HG03378 (cell line): ENCODE measurements around the gene CHD9NB.

Experiments used
- ATAC-seq: cut with Tn5 transposase; IDR thresholded peaks from one replicate; pipeline ENCODE4 v1.9.1; 2021; ENCODE audit warnings: mild to moderate bottlenecking, moderate library complexity; ENCODE audit not compliant: unreplicated experiment

Gene CHD9NB

GRCh38 chr16:53035176-53035942, 17.3 kb downstream of the CHD9NB start:
- ATAC-seq, result no peak

GRCh38 chr16:53034306-53034705, 18.4 kb downstream of the CHD9NB start:
- no peak for ATAC-seq

DNA sequence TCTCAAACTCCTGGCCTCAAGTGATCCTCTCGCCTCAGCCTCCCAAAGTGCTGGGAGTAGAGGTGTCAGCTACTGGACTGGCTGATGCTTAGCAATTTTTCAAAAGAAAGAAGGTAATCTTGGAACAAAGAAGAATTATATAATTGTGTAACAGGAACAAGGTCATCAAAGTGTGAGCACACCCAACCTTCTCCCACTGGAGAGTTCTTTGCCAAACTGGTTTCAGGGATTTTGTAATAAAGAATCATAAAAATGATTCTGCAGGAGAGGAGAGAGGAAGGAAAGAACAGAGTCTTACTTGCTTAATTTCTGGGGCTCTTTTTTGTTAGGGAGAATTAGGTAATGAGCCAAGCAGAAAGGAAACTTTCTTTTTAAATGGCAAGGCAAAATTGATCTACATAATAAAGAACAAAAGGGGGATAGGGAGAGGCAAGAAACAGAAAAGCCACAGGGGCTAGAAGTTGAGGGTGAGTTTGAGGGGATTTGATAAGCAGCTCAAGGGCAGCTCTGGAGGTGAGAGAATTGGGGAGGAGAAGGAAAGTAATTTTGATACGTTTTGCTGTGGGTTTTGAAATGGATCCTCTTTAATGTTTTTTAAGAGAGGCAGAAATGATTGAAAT, 21.3 kb downstream of the CHD9NB start:
- ATAC-seq, result no peak

DNA sequence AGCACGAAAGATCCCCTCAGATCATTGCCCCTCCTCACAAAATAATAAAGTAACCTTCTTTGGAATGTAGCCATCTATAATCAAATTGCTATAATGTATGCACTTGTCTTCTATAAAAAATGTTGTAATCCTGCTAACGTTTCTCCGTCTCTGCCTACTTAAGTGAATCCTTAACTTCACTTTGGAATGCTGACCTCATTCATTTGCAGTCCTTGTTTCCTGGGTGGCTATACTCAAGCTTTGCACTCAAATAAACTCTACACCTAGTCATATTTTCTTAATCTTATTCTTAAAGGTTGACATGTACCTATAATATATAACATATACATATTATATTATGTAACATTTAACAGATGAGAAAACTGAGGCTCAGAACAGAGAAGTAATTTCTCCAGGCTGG, 22.7 kb downstream of the CHD9NB start:
- no peak for ATAC-seq

- ATAC-seq, result peak; percentile 48
These were observed 28.7 kb downstream of the CHD9NB start for GRCh38 chr16:53024045-53024444.

DNA sequence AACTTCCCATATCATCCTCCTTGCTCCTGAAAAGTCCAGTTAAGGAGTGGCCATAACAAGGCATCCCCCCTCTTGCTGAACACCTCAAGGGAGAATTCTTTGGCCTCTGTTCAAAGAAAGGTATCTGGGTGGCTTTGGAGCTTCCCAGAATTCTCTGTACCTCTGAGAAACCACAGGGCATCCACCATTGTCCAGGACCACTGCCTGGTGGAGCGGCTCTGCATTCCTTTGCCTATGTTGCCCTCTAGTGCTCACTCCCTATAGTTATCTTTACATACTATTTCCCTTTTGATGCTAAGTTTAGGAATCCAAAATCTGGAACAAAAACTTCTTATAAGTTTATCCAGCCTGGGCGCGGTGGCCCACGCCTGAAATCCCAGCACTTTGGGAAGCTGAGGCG, 30.3 kb downstream of the CHD9NB start:
- no peak for ATAC-seq

GRCh38 chr16:53018834-53019416, 33.8 kb downstream of the CHD9NB start:
- ATAC-seq, result no peak

- ATAC-seq, result no peak
These were observed 38.4 kb downstream of the CHD9NB start for GRCh38 chr16:53014287-53014686.

DNA sequence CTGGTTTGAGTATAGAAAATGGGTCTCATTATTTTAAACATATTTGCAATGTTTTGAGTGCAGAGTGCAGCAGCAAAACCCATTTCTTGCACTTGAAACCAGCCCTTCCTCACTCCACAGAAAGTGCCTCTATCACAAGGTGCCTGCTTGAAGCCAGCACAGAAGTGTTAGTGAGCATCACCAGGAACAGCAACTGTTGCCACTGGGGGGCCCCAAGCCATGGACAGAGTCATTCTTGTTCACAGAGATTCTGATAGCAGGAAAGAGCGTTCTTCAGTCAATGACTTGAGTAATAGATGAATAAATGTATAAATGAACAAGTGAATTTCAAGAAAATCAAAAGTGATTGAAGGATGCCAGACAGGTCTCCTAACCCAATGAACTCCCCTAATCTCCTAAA, 45.6 kb downstream of the CHD9NB start:
- ATAC-seq, result no peak

DNA sequence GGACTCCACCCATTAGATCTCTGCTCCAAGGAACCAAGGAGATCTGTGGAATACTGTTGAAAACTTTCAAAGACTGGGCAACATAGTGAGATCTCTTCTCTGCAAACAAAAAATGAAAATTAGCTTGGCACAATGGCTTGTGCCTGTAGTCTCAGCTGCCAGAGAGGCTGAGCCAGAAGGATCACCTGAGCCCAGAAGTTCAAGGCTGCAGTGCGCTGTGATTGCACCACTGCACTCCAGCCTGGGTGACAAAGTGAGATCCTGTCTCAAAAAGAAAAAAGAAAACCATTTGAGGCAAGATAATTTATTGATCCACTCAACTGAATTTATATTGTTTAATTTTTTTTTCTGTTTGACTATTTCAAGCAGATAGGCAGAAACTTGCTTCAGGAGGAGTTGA, 54.8 kb downstream of the CHD9NB start:
- no peak for ATAC-seq

DNA sequence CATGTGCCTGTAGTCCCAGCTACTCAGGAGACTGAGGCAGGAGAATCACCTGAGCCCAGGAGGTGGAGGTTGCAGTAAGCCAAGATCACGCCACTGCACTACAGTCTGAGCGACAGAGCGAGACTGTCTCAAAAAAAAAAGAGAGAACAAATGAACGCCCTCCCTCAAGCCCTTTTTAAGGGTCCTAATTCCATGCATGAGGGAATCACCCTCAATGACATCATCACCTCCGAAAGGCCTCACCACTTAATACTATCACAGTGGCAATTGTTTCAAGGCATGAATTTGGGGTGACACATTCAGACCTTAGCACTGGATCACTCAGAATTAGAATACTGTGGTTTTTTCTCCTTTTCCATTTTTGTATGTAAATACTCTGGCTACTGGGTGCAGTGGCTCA, 57.8 kb downstream of the CHD9NB start:
- ATAC-seq, result no peak

DNA sequence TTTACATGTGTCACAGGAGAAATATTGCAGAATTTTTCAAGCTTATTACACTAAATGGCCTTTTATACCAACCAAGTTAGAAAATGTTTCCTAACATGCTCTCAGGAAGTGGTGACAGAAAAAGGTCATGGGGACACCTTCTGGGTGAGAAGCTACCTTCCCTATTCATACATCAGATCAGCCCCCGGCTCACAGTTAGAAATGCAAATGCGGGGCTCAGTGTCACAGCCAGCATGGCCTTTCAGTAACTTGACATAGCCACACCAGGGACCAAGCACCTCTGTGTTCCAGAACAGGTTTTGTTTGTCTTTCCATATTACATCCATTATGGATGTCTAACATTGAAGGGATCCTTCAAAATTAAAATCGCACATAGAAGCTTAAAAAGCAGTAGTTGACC, 59.5 kb downstream of the CHD9NB start:
- ATAC-seq, result no peak

DNA sequence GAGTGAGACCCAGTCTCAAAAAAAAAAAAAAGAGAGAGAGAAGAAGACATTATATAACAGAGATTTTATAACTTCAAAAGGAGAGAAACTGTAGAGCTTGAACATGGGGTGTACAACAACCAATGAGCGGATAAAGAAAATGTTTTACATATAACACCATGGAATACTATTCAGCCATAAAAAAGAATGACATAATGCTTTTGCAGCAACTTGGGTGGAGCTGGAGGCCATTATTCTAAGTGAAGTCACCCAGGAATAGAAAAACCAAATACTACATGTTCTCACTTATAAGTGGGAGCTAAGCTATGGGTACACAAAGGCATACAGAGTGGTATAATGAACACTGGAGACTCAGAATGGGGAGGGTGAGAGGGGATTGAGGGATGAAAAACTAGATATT, 61.1 kb downstream of the CHD9NB start:
- ATAC-seq, result no peak
